HG03045 (cell line): ENCODE results near the gene DENND5A.
"Not testable (repeated sequence)": the region's sequence is repeated elsewhere in the genome, so short reads cannot be mapped to it uniquely, and the experiment has no call there.

ENCODE experiments used
- ATAC-seq: cut with Tn5 transposase; IDR thresholded peaks from one replicate; pipeline ENCODE4 v1.9.1; 2021; ENCODE audit warnings: mild to moderate bottlenecking, moderate library complexity; ENCODE audit not compliant: unreplicated experiment

The DENND5A gene

GRCh38 chr11:9103542-9104276 is 161.4 kb downstream of the DENND5A start:
- ATAC-seq, result no peak

- ATAC-seq, result no peak
Observed at GRCh38 chr11:9099617-9100016, 165.5 kb downstream of the DENND5A start.

GRCh38 chr11:9098455-9098854 is 166.7 kb downstream of the DENND5A start:
- not testable (repeated sequence) for ATAC-seq

- ATAC-seq, result not testable (repeated sequence)
Observed at GRCh38 chr11:9097186-9097943, 167.8 kb downstream of the DENND5A start.

- ATAC-seq, result no peak
Observed at GRCh38 chr11:9096427-9096826, 168.7 kb downstream of the DENND5A start.

GRCh38 chr11:9095421-9095820 is 169.7 kb downstream of the DENND5A start:
- ATAC-seq, result no peak

- no peak for ATAC-seq
Observed at GRCh38 chr11:9094420-9094819, 170.7 kb downstream of the DENND5A start.

- no peak for ATAC-seq
Observed at GRCh38 chr11:9092853-9093778, 172.0 kb downstream of the DENND5A start.

GRCh38 chr11:9092072-9092471 is 173.1 kb downstream of the DENND5A start:
- no peak for ATAC-seq

- no peak for ATAC-seq
Observed at GRCh38 chr11:9091044-9091922, 173.9 kb downstream of the DENND5A start, which contains the start of gene SCUBE2. Gene SCUBE2, minus strand, starts transcription at chr11:9091599. Its CDS starts 71 bp downstream, at chr11:9091528.

- ATAC-seq, result no peak
Observed at GRCh38 chr11:9090488-9091043, 174.6 kb downstream of the DENND5A start.

- no peak for ATAC-seq
Observed at GRCh38 chr11:9089636-9090035, 175.5 kb downstream of the DENND5A start.

- ATAC-seq, result no peak
Observed at GRCh38 chr11:9089061-9089460, 176.1 kb downstream of the DENND5A start.
